SJSA1 (cell line): ENCODE data around the gene CNPPD1. TPM values are rescaled to one million over a fixed set of nuclear protein-coding genes. Genes with fewer than 3 reads are reported as not detected.

Source experiments
- DNase-seq, 2 experiments: peaks; one replicate each; pipeline ENCODE4 v3.0.0-alpha.2; 2015 to 2020; ENCODE audit warnings: low spot score in 2 of 2, low read depth in 1 of 2
- H3K27ac ChIP-seq: fragments of 250-450 bp; sonication (Bioruptor Pico); 2 replicates; pipeline ENCODE4 v1.5.1; 2020; ENCODE audit warnings: mild to moderate bottlenecking, moderate library complexity
- H3K27me3 ChIP-seq: fragments of 250-450 bp; sonication (Bioruptor Pico); replicated peaks from 2 replicates; pipeline ENCODE4 v1.5.1; 2020; ENCODE audit warnings: mild to moderate bottlenecking, moderate library complexity
- H3K36me3 ChIP-seq: fragments of 250-450 bp; sonication (Bioruptor Pico); 2 replicates; pipeline ENCODE4 v1.5.1; 2020; ENCODE audit warnings: mild to moderate bottlenecking
- H3K4me1 ChIP-seq: fragments of 250-450 bp; sonication (Bioruptor Pico); replicated peaks from 2 replicates; pipeline ENCODE4 v1.6.1; 2021; ENCODE audit warnings: mild to moderate bottlenecking
- H3K4me3 ChIP-seq: fragments of 250-450 bp; sonication (Bioruptor Pico); 2 replicates; pipeline ENCODE4 v1.5.1; 2020; ENCODE audit warnings: mild to moderate bottlenecking
- H3K9me3 ChIP-seq: fragments of 250-450 bp; sonication (Bioruptor Pico); replicated peaks from 2 replicates; pipeline ENCODE4 v1.5.1; 2020; ENCODE audit warnings: mild to moderate bottlenecking
- total RNA-seq: library from RNA; depleted of rRNA; stranded (reverse); fragments of >200 nt; shearing (Covaris generic); gene quantifications from 2 replicates; pipeline ENCODE4 v1.2.3, GENCODE V29; 2014; rRNA removed

CNPPD1 gene
- total RNA-seq, result 26.1 and 33.8 TPM in 2 replicates

- Histone ChIP-seq H3K4me3 (peak within 1 kb of the TSS; percentile 73), H3K27ac (peak within 1 kb of the TSS; percentile 87), H3K9me3 (no peaks in the 10 kb centered on the region), H3K4me1 (peaks cover 17% of the 10 kb centered on the region), H3K27me3 (no peaks in the 10 kb centered on the region), H3K36me3 (peaks cover 50% of the 10 kb centered on the region)
- peak; percentile 79 to 87 for DNase-seq
These were observed at the start of gene CNPPD1 for GRCh38 chr2:219176818-219177551. Gene CNPPD1 (minus strand): TSS chr2:219176925. CDS start chr2:219176828, 97 bp downstream.

GRCh38 chr2:219225350-219225749 lies 48.6 kb upstream of the CNPPD1 start:
- DNase-seq, result no peak
- Histone ChIP-seq H3K4me1 (peaks cover 13% of the 10 kb centered on the region), H3K27ac (no peak overlapping the region), H3K9me3 (no peaks in the 10 kb centered on the region), H3K27me3 (no peaks in the 10 kb centered on the region), H3K4me3 (no peak overlapping the region), H3K36me3 (peaks cover 65% of the 10 kb centered on the region)

GRCh38 chr2:219223831-219224610 lies 47.3 kb upstream of the CNPPD1 start:
- Histone ChIP-seq H3K27ac (no peak overlapping the region), H3K4me3 (no peak overlapping the region), H3K27me3 (no peaks in the 10 kb centered on the region), H3K4me1 (peaks cover 18% of the 10 kb centered on the region), H3K9me3 (no peaks in the 10 kb centered on the region), H3K36me3 (peaks cover 74% of the 10 kb centered on the region)
- DNase-seq, result no peak

- DNase-seq, result no peak
- Histone ChIP-seq H3K27ac (no peak overlapping the region), H3K27me3 (no peaks in the 10 kb centered on the region), H3K4me1 (peaks cover 25% of the 10 kb centered on the region), H3K36me3 (peaks cover 72% of the 10 kb centered on the region), H3K9me3 (no peaks in the 10 kb centered on the region), H3K4me3 (no peak overlapping the region)
These were observed 45.3 kb upstream of the CNPPD1 start for GRCh38 chr2:219221957-219222518.

GRCh38 chr2:219220652-219221402 lies 44.1 kb upstream of the CNPPD1 start:
- no peak for DNase-seq
- H3K4me3 ChIP-seq, result no peak overlapping the region
- no peaks in the 10 kb centered on the region for H3K27me3 ChIP-seq
- H3K9me3 ChIP-seq, result no peaks in the 10 kb centered on the region
- H3K36me3 ChIP-seq, result peaks cover 77% of the 10 kb centered on the region
- H3K4me1 ChIP-seq, result peaks cover 27% of the 10 kb centered on the region
- no peak overlapping the region for H3K27ac ChIP-seq

- Histone ChIP-seq H3K27me3 (no peaks in the 10 kb centered on the region), H3K4me1 (peaks cover 27% of the 10 kb centered on the region), H3K4me3 (no peak overlapping the region), H3K27ac (no peak overlapping the region), H3K9me3 (no peaks in the 10 kb centered on the region), H3K36me3 (peaks cover 78% of the 10 kb centered on the region)
- DNase-seq, result no peak
These were observed 43.2 kb upstream of the CNPPD1 start for GRCh38 chr2:219219784-219220532.

- H3K4me1 ChIP-seq, result peaks cover 27% of the 10 kb centered on the region
- H3K9me3 ChIP-seq, result no peaks in the 10 kb centered on the region
- peak within 1 kb of the TSS; percentile 42 for H3K4me3 ChIP-seq
- no peaks in the 10 kb centered on the region for H3K27me3 ChIP-seq
- DNase-seq, result peak; percentile 90 to 96
- H3K36me3 ChIP-seq, result peaks cover 78% of the 10 kb centered on the region
- H3K27ac ChIP-seq, result peak within 1 kb of the TSS; percentile 65
These were observed 42.3 kb upstream of the CNPPD1 start, which contains the start of gene ABCB6 for GRCh38 chr2:219218732-219219701. Gene ABCB6 (minus strand): TSS chr2:219218958. CDS start chr2:219218673, 285 bp downstream.

GRCh38 chr2:219218217-219218731 lies 41.5 kb upstream of the CNPPD1 start:
- peak; percentile 84 to 86 for DNase-seq
- Histone ChIP-seq H3K9me3 (no peaks in the 10 kb centered on the region), H3K27me3 (no peaks in the 10 kb centered on the region), H3K4me3 (peak overlapping the region; percentile 42), H3K27ac (peak overlapping the region; percentile 65), H3K4me1 (peaks cover 27% of the 10 kb centered on the region), H3K36me3 (peaks cover 78% of the 10 kb centered on the region)

- Histone ChIP-seq H3K4me3 (no peak overlapping the region), H3K4me1 (peaks cover 27% of the 10 kb centered on the region), H3K27ac (no peak overlapping the region), H3K36me3 (peaks cover 77% of the 10 kb centered on the region), H3K9me3 (no peaks in the 10 kb centered on the region), H3K27me3 (no peaks in the 10 kb centered on the region)
- no peak for DNase-seq
These were observed 39.8 kb upstream of the CNPPD1 start for GRCh38 chr2:219216535-219216915.

- Histone ChIP-seq H3K36me3 (peaks cover 77% of the 10 kb centered on the region), H3K4me3 (no peak overlapping the region)
These were observed 39.3 kb upstream of the CNPPD1 start for GRCh38 chr2:219215871-219216534.

GRCh38 chr2:219214786-219215185 lies 38.1 kb upstream of the CNPPD1 start:
- no peaks in the 10 kb centered on the region for H3K9me3 ChIP-seq
- no peak for DNase-seq
- no peak overlapping the region for H3K4me3 ChIP-seq
- H3K27me3 ChIP-seq, result no peaks in the 10 kb centered on the region
- peaks cover 27% of the 10 kb centered on the region for H3K4me1 ChIP-seq
- peaks cover 77% of the 10 kb centered on the region for H3K36me3 ChIP-seq
- no peak overlapping the region for H3K27ac ChIP-seq

More at GRCh38 chr2:219215871-219216534, 39.3 kb upstream of the CNPPD1 start:
- no peak overlapping the region for H3K27ac ChIP-seq
- H3K27me3 ChIP-seq, result no peaks in the 10 kb centered on the region
- H3K4me1 ChIP-seq, result peaks cover 27% of the 10 kb centered on the region
- DNase-seq, result no peak
- H3K9me3 ChIP-seq, result no peaks in the 10 kb centered on the region
